HL-60 (cell line): ENCODE data around the gene SBK2.

Experiments used
- GABPA ChIP-seq: IDR thresholded peaks from 2 replicates; pipeline ENCODE4 v1.6.1; 2012; ENCODE audit warnings: low read depth
- POLR2AphosphoS5 ChIP-seq: IDR thresholded peaks from 2 replicates; pipeline ENCODE4 v1.6.1; 2012; ENCODE audit warnings: low read depth
- SPI1 ChIP-seq: IDR thresholded peaks from 2 replicates; pipeline ENCODE4 v1.6.1; 2012; ENCODE audit warnings: low read depth, mild to moderate bottlenecking, borderline replicate concordance
- TF ChIP-seq, protein P1 (sequence below): IDR thresholded peaks from one replicate; pipeline ENCODE4 v1.5.1; 2011; ENCODE audit warnings: low read length, control low read depth, inconsistent platforms; ENCODE audit not compliant: insufficient read depth
- TF ChIP-seq, protein P2 (sequence below): IDR thresholded peaks from 2 replicates; pipeline ENCODE4 v1.6.1; 2012; ENCODE audit warnings: low read depth; ENCODE audit not compliant: insufficient replicate concordance

DNA sequence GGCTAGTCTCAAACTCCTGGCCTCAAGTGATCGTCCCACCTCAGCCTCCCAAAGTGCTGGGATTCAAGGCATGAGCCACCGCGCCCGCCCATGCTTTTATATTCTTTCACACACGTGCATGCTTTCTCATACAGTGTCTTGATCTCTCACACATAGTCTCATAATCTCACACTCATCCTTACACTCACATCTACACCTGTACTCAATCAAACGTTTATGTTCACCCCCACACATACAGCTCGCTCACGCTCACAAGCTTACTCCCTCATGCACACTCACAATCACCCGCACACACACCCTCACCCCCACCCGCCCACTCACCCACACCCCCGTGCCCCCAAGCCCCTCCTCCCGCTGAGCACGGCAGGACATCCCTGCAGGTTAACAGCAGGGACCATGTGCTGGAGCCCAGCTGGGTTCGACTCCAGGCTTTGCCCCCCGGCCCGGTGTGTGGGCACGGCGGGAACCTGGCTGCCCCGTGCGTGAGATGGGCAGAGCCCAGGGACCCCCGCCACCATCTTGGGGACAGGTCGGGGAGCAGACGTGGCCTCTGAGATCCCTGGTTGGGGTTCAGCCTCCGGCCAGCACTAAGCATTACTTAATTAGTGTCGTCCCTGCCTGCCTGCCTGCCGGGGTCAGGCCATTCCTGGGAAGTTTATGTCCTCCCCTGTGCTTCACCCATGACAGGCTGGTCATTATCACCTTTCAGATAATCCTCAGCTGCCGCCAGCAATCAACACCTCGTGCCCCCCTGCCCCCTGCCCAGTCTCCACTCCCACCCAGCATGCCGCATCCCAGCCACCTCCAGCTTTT, 11.4 kb downstream of the SBK2 start:
- TF ChIP-seq, protein P1, sequence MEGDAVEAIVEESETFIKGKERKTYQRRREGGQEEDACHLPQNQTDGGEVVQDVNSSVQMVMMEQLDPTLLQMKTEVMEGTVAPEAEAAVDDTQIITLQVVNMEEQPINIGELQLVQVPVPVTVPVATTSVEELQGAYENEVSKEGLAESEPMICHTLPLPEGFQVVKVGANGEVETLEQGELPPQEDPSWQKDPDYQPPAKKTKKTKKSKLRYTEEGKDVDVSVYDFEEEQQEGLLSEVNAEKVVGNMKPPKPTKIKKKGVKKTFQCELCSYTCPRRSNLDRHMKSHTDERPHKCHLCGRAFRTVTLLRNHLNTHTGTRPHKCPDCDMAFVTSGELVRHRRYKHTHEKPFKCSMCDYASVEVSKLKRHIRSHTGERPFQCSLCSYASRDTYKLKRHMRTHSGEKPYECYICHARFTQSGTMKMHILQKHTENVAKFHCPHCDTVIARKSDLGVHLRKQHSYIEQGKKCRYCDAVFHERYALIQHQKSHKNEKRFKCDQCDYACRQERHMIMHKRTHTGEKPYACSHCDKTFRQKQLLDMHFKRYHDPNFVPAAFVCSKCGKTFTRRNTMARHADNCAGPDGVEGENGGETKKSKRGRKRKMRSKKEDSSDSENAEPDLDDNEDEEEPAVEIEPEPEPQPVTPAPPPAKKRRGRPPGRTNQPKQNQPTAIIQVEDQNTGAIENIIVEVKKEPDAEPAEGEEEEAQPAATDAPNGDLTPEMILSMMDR: no peak
- no peak for TF ChIP-seq GABPA
- no peak for TF ChIP-seq POLR2AphosphoS5
- TF ChIP-seq, protein P2, sequence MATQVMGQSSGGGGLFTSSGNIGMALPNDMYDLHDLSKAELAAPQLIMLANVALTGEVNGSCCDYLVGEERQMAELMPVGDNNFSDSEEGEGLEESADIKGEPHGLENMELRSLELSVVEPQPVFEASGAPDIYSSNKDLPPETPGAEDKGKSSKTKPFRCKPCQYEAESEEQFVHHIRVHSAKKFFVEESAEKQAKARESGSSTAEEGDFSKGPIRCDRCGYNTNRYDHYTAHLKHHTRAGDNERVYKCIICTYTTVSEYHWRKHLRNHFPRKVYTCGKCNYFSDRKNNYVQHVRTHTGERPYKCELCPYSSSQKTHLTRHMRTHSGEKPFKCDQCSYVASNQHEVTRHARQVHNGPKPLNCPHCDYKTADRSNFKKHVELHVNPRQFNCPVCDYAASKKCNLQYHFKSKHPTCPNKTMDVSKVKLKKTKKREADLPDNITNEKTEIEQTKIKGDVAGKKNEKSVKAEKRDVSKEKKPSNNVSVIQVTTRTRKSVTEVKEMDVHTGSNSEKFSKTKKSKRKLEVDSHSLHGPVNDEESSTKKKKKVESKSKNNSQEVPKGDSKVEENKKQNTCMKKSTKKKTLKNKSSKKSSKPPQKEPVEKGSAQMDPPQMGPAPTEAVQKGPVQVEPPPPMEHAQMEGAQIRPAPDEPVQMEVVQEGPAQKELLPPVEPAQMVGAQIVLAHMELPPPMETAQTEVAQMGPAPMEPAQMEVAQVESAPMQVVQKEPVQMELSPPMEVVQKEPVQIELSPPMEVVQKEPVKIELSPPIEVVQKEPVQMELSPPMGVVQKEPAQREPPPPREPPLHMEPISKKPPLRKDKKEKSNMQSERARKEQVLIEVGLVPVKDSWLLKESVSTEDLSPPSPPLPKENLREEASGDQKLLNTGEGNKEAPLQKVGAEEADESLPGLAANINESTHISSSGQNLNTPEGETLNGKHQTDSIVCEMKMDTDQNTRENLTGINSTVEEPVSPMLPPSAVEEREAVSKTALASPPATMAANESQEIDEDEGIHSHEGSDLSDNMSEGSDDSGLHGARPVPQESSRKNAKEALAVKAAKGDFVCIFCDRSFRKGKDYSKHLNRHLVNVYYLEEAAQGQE: no peak
- TF ChIP-seq SPI1: no peak
